Measurements from ENCODE around the gene THBS4.
"Not testable (repeated sequence)": the region's sequence is repeated elsewhere in the genome, so short reads cannot be mapped to it uniquely, and the experiment has no call there.

Gene THBS4

GRCh38 chr5:80077051-80077714 is 42.0 kb downstream of the THBS4 start:
- DNase-seq: no peak

GRCh38 chr5:80078921-80079320 is 43.8 kb downstream of the THBS4 start:
- no peak for DNase-seq

DNA sequence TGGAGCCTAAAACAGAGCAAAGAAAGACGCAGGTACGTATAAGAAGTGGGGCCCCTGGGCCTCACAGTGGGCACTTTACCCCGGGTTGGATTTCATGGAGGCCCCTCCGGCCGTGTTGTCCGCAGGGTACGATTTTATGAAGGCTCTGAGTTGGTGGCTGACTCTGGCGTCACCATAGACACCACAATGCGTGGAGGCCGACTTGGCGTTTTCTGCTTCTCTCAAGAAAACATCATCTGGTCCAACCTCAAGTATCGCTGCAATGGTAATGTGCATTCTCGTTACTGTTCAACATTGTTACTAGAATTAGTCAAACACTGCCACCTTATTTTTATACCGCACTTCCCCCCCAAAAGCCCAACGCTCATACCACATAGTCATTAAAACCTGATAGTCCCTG is 47.1 kb downstream of the THBS4 start:
- DNase-seq: no peak

DNA sequence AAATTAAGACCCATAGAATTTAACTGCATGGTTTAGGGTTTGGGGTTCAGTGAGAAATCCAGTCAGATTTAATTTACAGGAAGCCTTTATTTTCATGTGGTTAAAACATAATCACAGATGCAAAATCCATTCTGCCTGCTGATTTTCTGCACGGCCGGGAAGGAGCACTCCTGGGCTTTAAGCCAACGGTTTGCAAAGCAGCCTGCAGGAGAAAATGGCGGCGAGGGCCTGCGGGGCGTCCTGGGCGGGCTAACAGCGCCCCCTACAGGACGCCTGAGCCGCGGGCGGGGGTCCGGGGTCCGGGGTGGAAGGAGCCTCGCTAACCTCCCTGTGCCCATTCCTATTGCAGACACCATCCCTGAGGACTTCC is 47.6 kb downstream of the THBS4 start:
- DNase-seq: peak; percentile 5 to 9

DNA sequence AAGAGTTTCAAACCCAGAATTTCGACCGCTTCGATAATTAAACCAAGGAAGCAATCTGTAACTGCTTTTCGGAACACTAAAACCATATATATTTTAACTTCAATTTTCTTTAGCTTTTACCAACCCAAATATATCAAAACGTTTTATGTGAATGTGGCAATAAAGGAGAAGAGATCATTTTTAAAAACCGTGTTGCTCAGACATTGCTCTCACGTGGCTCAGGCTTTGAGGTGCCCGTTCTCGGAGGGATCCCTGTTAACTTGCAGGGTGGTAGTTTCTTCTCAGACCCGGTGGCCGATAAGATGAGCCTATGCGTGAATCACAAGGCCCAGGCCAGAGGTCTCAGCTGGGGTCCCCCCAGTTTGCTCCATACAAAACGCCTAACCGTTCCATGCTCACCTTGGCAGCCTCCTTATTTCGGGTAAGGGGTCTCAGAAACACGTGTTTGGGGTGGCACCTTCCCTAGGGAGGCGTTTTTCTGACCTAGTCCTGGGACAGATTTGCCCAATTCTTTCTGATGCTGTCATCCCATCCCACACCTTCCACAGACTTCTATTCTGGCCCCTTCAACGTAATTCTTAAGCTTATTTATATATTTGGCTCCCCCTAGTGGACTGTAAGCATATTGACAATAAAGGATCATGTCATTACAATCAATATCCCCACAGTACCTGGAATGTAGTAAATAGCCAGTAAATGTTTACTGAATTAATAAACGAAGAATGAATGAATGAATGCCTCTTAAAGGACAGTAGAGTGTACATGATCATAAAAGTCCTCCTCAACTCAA is 48.1 kb downstream of the THBS4 start:
- peak in 1 of 2 donors; percentile 40 for DNase-seq

DNA sequence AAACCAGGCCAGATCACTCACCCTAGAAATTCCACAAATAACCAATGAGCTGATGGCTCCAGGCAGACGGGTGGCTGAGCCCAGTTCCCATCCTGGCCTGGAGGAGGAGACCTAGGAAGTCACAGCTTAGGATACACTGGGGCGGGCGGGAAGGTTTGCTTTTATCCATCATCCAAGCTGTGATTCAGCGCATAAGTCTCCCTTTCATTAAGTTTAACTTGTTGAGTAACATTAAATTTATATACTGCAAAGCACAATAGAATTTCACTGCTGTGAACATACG is 55.7 kb downstream of the THBS4 start:
- DNase-seq: no peak

- peak in 1 of 2 donors; percentile 21 for DNase-seq
Measured at GRCh38 chr5:80091792-80092192, 56.6 kb downstream of the THBS4 start.

DNA sequence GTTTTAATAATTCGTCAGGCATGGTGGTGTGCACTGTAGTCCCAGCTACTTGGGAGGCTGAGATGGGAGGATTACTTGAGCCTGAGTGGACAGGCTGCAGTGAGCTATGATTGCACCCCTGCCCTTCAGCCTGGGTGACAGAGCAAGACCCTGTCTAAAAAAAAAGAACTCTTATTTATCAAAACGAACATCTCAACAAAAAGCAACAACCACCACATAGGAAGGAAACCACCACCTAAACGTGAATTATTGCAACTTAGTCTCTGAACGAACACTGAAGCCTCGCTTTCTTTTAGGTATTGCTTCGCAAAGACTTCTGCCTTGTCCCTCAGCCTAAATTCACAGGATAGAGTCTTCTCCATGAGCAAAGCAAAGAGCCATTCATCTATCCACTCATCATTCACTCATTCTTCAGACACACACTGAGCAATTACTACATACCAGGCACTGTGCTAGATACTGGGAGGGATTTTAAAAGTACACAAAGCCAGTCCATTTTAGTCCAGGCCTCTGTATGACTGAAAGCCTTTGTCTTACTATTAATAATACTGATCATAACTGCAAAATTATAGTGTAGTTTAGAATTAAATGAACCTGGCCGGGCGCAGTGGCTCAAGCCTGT is 57.4 kb downstream of the THBS4 start:
- no peak for DNase-seq

GRCh38 chr5:80093796-80094195 is 58.6 kb downstream of the THBS4 start:
- no peak for DNase-seq

DNA sequence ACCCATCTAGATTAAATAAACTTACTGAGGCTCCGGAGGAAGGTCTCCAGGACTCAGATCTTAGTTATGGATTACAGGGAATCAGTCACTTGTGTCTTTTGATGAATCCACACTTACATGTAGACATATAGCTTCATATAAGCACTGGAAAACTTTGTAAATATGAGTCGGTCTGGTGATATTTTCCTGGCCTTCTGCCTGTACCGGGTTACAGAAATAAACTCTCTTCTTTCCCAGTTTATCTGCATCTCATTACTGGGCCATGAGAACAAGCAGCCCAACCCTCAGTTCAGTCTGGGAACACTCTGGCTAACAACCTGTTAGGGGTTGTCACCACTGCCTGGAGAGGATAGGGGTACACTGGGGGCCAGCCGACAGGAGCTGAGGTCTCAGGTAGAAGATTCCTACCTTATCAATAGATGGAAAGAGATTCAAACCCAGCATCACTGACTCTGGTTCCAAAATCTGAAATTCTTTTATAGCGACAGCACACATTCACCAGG is 59.1 kb downstream of the THBS4 start:
- no peak for DNase-seq

- DNase-seq: no peak
Measured at GRCh38 chr5:80097451-80097850, 62.3 kb downstream of the THBS4 start.

DNA sequence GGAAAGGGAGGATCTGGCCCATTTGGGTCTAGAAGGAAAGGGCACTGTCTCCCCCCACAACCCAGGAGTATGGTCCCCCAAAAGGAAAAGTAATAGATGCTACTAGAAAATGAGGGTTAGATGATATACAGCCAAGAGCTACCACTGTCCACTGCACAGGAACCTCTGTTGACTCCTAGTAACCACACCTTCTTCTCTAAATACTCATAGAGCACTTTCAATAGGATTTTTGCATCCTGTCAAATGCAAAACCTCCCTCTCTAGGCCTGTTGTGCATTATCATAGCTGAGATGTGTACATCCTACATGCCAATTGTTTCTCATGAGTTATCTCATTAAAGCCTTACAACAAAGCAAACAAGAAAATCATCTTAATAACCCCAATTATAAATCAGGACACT is 66.8 kb downstream of the THBS4 start:
- no peak for DNase-seq

GRCh38 chr5:80103371-80103770 is 68.2 kb downstream of the THBS4 start:
- no peak for DNase-seq

DNA sequence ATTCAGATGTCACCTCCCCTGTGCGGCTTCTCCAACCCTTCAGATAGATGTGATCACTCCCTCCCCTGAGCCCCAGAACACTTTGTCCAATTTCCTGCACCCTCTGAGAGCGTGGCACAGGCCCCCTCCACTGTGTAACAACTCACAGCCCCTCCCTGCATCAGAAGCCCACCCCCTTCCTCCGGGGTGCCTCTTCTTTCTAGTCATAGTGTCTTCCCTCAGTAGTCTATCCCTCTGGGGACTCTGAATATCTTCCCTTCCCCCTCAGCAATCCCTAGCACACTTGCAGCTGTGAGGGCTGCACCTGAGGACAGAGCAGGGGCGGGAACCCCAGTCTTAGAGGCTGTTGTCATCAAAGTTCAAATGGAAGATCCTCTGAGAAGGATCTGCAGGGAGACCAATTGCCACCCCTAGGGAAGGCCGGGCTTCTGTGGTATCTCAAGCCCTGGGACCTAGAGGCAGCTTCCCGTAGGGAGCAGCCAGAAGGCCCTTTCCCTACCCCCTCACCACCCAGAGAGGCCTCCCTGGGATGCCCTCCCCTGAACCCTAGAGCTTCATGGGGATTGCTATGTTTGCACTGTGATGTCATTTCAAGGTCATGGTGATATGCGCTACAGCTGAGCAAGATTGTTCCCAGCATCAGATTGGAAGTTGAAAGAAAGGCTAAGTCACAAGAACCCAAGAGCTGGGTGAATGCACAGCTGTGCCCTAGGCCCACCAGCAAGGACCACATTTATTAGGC is 70.7 kb downstream of the THBS4 start:
- no peak for DNase-seq

- DNase-seq: no peak
Measured at GRCh38 chr5:80106916-80107315, 71.8 kb downstream of the THBS4 start.

DNA sequence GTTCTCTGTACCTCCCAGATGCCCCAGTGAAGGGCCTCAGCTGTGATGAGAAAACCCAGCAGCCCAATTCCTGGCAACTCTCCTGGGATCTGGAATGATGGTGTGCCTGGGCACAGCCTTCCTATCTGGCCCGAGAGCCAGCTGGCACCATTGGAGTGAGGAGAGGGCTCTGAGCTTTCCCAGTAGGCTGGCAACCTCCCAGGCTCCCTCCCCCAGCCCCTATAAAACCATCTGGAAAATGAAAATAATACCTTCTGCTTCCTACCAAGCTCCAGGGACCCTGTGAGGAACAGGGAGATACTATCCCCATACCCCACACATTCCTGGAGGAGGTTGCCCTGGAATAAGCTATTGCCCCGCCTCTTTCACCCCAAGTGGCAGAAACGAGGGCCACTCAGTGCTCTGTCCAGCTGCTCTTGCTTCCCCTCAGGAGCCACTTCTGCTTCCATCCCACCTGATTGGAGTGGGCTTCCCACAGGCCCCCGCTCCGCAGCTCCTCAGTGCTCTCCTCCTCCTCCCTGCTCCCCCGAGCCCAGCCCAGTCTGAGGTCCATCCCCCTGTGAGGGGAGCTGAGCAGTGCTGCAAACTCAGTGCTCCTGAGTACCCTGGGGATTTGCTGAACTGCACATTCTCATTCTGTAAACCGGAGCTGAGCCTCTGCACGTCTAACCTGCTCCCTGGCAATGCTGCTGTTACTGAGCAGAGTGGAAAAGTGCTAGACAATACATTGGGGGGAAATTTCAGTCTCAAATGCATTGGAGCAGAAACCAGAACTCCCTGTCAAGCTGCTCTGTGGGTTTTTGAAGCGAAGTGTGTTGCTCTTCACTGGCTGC is 74.7 kb downstream of the THBS4 start:
- no peak for DNase-seq

- DNase-seq: not testable (repeated sequence)
Measured at GRCh38 chr5:80111376-80111990, 76.3 kb downstream of the THBS4 start.

DNA sequence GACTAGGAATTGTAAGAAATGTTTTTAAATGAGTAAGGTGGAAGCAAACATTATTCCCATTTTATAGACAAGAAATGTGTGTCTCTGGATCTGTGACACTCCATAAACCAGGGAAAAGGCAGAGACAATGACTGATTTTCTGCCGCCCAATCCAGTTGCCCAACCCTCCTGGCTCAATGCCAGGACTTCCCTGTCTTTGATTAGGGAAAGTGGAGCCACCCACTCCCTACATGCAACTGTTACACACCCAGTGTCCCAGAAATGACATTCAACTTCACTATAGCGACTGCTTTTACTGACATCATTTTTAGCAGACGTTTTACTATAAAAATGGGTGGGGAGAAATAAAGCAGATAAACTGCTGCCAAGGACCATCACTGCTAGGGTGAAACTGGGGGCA is 79.7 kb downstream of the THBS4 start:
- no peak for DNase-seq

GRCh38 chr5:80116000-80116399 is 80.9 kb downstream of the THBS4 start:
- no peak for DNase-seq

DNA sequence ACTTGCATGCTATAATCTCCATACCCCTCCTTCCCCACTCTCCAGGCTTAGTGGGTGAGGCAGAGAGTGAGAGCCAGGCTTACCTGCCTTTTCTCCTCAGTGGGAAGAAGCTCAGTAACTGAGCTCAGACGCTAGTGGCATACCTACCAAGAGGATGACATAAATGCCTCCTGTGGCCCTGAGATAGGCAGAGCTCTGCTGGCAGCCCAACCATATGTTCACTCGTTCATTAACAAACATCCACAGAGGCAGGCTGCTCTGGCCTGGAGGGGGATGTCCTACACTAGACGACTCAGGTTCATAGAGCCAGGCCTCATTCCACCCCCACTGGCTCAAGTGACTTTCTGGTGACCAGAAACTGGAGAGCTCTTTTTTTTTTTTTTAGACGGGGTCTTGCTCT is 81.3 kb downstream of the THBS4 start:
- DNase-seq: no peak

DNA sequence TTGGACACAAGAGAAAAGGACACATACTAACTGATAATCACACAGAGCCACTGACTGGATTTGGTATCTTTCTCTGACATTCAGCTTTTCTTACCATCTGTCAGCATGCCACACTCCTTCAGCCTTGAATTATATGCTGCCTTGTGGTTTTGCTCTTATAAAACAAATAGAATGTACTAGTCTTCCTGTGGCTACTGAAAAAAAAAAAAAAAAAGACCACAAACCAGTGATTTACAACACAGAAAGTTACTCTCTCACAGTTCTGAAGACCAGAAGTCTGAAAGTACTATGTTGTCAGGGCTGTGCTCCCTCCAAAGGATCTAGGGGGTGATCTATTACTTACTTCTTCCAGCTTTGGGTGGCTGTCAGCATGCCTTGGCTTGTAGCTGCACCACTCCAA is 82.3 kb downstream of the THBS4 start:
- DNase-seq: no peak

DNA sequence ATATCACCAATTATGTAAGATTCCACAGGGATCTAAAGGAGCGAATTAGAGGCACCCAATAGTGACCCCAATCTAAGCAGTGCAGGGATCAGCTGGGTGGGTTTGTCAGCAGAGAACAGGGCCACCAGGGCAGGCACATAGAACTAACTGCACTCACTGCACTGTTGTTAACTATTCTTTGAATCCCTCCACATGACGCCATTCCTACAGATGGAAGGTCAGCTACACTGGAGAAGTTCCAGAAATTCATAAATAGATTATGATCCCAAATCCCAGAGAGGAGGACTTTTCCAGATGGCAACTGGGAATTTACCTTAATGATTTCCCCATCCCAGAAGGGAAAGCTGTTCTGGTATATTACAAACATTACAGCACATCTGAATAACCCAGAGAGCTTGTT is 84.2 kb downstream of the THBS4 start:
- DNase-seq: no peak

All from bone marrow (tissue), 2 donors.